Sciatic nerve (tissue), 2 donors: ENCODE measurements around the gene EPS8L2. TPM values are rescaled to one million over a fixed set of nuclear protein-coding genes. Genes with fewer than 3 reads are reported as not detected.
A peak's percentile ranks its signal among the peaks of the same experiment; 100 is the strongest.
"Not testable (repeated sequence)": the region's sequence is repeated elsewhere in the genome, so short reads cannot be mapped to it uniquely, and the experiment has no call there.

ENCODE experiments used
- ATAC-seq: fragments of 200-7000 bp; cut with Tn5 transposase; one replicate; pipeline ENCODE4 v1.9.1; 2020; ENCODE audit warnings: mild to moderate bottlenecking, moderate library complexity
- DNase-seq: peaks from one replicate; pipeline ENCODE4 v3.0.0-alpha.2; 2020; ENCODE audit warnings: low spot score
- intact Hi-C: fragments of 100-400 bp; cut with DNase I; formaldehyde crosslinking; loops from one replicate; pipeline ENCODE4 v1.14.2; 2022
- total RNA-seq: library from RNA; stranded (reverse); fragmentation: NEBNext Ultra II Directional; extraction: Animal tissue kit (Norgen Biotek cat#: 25700); gene quantifications from one replicate; pipeline ENCODE4 v1.2.1, GENCODE V29; 2021
- donor health status: DM: no; HTN: no; CAD: no.
- donor health status: DM: no; HTN: no; CAD: no.

EPS8L2 gene
- total RNA-seq, 1 donor from 2014 or later = 24.9 TPM

- intact Hi-C loops = no loop called here
- ATAC-seq = no peak
- DNase-seq = peak; percentile 64
Observed at GRCh38 chr11:720642-721246, 14.7 kb downstream of the EPS8L2 start.

DNA sequence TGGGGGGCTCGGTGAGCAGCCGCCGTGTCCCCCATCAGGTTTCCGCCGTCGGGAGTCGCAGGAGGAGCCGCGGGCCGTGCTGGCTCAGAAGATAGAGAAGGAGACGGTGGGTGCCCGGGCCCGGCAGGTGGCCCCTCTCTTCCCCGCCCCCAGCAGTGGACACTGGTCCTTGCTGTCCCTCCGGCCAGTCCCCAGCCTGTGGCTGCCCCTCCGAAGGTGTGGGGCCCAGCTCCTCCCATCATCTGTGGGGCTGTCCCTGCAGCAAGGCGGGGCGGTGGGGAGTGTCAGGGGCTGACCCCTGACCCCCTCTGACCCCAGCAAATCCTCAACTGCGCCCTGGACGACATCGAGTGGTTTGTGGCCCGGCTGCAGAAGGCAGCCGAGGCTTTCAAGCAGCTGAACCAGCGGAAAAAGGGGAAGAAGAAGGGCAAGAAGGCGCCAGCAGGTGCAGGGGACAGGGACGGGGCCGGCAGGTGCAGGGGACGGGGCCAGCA is 15.3 kb downstream of the EPS8L2 start:
- DNase-seq = no peak
- intact Hi-C loops = no loop called here
- ATAC-seq = no peak

DNA sequence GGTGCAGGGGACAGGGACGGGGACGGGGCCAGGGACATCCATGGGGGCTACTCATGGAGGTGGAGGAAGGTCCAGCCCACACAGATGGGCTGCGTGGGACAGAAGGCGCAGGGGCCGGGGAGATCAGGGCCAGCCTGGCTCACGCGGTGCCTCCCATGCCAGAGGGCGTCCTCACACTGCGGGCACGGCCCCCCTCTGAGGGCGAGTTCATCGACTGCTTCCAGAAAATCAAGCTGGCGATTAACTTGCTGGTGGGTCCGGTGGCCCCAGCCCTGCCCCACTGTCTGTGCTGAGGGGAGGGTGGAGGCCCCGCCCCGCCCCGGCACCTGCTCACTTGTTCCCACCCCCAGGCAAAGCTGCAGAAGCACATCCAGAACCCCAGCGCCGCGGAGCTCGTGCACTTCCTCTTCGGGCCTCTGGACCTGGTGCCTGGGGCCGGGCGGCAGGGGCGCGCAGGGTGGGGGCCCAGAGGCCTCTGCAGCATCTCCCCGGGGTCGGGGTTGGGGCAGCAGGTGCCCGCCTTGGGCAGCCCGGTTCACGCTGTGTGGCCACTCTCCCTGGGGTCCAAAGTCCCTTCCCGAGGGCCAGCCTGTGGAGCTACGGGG is 15.8 kb downstream of the EPS8L2 start:
- DNase-seq (peak; percentile 67), ATAC-seq (no peak)
- intact Hi-C loops = no loop called here

DNA sequence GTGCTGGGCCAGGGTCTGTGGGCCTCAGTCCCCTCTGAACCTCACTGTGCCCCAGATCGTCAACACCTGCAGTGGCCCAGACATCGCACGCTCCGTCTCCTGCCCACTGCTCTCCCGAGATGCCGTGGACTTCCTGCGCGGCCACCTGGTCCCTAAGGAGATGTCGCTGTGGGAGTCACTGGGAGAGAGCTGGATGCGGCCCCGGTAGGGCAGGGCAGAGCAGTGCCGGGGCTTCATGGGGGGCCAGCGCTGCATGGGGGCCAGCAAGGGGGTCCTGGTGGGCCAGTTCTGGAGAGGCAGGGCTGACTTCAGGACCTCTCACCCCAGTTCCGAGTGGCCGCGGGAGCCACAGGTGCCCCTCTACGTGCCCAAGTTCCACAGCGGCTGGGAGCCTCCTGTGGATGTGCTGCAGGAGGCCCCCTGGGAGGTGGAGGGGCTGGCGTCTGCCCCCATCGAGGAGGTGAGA is 16.3 kb downstream of the EPS8L2 start:
- DNase-seq = no peak
- no peak for ATAC-seq
- intact Hi-C loops = no loop called here

DNA sequence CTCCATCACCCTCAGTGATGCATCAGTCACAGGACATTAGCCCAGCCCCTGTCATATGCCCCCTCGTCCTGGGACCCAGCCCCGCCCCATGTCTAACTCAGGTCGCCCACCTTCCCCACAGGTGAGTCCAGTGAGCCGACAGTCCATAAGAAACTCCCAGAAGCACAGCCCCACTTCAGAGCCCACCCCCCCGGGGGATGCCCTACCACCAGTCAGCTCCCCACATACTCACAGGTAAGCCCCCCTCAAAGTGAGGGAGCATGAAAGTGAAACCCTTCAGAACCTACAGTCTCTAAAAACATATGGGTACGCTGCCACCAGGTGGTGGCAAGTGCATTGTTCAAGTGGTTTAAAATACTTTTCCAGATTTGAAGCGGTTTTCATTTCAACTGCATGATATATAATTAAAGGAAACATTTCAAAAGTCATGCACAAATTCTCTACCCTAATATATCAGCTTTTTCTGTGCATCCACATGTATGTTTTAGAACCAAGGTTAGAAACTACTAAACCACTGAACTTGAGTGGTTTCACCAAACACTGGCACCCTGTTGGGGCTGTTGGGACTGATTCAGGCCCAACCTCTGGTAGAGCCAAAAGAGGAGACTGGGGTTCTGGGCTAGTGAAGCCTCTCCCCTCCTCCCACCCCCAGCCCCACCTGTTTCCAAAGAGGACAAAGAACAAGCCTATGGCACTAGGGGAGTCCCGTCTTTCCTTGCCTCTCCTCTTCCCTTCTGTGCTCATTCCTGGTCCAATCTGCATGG is 17.3 kb downstream of the EPS8L2 start:
- peak; percentile 21 for ATAC-seq
- intact Hi-C loops = no loop called here
- no peak for DNase-seq

- intact Hi-C loops = no loop called here
- ATAC-seq (no peak), DNase-seq (no peak)
Observed at GRCh38 chr11:724049-724777, 18.2 kb downstream of the EPS8L2 start.

GRCh38 chr11:724778-725386 is 18.9 kb downstream of the EPS8L2 start:
- ATAC-seq = no peak
- intact Hi-C loops = no loop called here
- no peak for DNase-seq

GRCh38 chr11:725624-726202 is 19.7 kb downstream of the EPS8L2 start:
- intact Hi-C loops = no loop called here
- DNase-seq = no peak

GRCh38 chr11:726278-727220 is 20.5 kb downstream of the EPS8L2 start:
- intact Hi-C loops = no loop called here
- peak; percentile 77 for DNase-seq
- ATAC-seq = no peak

More at GRCh38 chr11:725624-726202, 19.7 kb downstream of the EPS8L2 start:
- no peak for ATAC-seq

GRCh38 chr11:727281-727701 is 21.3 kb downstream of the EPS8L2 start:
- no peak for DNase-seq
- intact Hi-C loops = no loop called here

DNA sequence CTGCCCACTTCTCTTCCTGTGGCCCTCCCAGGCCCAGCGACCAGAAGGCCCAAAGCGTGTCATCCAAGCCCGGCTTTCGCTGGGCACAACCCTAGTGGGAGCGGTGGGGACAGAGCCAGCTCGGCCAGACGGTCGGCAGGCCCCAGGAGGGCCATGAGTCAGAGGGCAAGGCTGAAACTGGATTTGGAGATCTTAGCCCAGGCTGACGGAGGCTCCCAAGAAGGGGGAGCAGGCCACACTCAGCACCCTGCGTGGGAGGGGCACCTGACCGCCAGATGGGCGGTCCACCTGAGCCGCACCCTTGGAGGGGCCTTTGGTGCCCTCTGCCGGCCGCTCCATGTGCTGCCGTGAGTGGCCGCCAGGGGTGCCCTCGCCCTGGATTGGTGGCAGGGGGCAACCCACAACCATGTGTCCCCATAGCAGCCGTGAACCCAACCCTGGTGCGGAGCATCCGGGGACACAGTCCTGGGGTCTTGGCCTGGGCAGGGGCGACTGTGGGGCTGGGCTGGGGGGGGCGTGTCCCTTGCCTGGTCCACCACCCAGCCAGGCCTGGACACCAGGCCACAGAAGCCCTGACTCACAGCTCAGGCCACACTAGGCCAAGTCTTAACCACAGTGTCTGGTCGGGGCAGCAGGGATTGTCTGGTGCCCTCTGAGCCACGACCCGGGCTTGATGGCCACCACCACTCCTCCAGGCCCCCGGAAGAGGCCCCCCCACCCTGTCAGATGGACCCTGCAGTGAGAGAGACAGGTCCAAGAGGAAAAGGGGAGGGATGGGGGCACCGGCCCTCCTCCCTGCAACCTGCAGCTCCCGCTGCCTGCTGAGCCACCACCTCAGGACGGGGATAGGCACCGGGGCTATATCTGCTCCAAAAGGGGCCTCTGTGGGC is 22.1 kb downstream of the EPS8L2 start:
- intact Hi-C loops = no loop called here
- DNase-seq (peak; percentile 91), ATAC-seq (peak; percentile 87)

More at GRCh38 chr11:727281-727701, 21.3 kb downstream of the EPS8L2 start:
- ATAC-seq = peak; percentile 4

- intact Hi-C loops = no loop called here
Observed at GRCh38 chr11:728901-729491, 23.0 kb downstream of the EPS8L2 start.

DNA sequence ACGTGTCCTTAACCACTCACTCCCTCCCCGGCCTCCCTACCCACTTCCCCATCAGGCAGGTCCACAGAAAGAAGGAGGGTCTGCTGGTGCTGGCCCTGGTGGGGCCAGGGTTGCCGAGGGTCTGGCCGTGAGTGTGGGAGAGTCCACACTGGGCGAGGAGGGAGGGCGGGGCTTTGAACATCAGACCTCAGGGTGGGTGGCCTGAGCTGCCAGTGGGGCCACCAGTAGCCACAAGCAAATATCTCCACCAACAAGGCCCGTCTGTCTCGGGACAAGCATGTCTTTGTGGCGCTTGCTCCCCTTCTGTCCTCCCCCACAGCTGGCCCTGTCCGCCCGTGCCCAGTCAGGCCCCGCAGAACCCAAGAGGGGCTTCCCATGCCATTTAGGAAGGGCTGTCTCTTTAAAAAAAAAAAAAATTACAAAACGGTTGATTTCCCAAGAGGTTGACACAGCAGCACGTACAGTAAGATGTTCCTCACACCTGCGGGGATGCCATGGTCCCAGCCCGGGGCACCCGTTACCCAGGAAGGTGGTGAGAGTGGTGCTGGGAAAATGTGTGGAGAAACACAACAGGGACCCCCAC is 23.6 kb downstream of the EPS8L2 start:
- DNase-seq (peak; percentile 71), ATAC-seq (peak; percentile 49)
- intact Hi-C loops = no loop called here

More at GRCh38 chr11:728901-729491, 23.0 kb downstream of the EPS8L2 start:
- no peak for ATAC-seq
- DNase-seq = no peak

GRCh38 chr11:733072-733471 is 27.0 kb downstream of the EPS8L2 start:
- DNase-seq = no peak
- intact Hi-C loops = no loop called here
- no peak for ATAC-seq

DNA sequence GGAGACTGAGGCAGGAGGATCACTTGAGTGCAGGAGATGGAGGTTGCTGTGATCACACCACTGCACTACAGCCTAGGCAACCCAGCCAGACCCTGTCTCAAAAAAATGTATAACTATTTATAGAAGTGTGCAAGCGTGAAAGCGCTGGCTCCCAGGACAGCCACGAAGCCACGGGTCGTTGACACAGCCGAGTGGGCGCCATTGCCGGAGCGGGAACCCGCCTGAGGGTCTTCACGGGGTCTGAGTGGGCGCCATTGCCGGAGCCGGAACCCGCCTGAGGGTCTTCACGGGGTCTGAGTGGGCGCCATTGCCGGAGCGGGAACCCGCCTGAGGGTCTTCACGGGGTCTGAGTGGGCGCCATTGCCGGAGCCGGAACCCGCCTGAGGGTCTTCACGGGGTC is 28.5 kb downstream of the EPS8L2 start:
- DNase-seq, ATAC-seq, intact Hi-C loops: not testable (repeated sequence)

- DNase-seq (no peak), ATAC-seq (peak; percentile 34)
- intact Hi-C loops = no loop called here
Observed at GRCh38 chr11:737366-737765, 31.3 kb downstream of the EPS8L2 start.
